PC-3 (cell line): ENCODE measurements around the gene NAA25. TPM values are rescaled to one million over a fixed set of nuclear protein-coding genes. Genes with fewer than 3 reads are reported as not detected.

Source experiments
- ATAC-seq: fragments of 200-7000 bp; cut with Tn5 transposase; 2 replicates; pipeline ENCODE4 v1.9.1; 2020; ENCODE audit warnings: mild to moderate bottlenecking, moderate library complexity
- BruUV-seq: library from RNA; stranded (reverse); fragments of 400-500 nt; replicated peaks from 2 replicates; lab custom pipeline; 2021; lab: Mats Ljungman, UMichigan
- CTCF ChIA-PET: fragments of 300-600 bp; sonication (Branson Sonifier 250); formaldehyde crosslinking; loops from one replicate; lab custom pipeline; 2022; ENCODE audit warnings: antibody characterized with exemption; lab: Charles Lee
- POLR2A ChIA-PET: fragments of 300-600 bp; sonication (Branson Sonifier 250); formaldehyde crosslinking; loops from one replicate; lab custom pipeline; 2022; ENCODE audit warnings: antibody characterized with exemption; ENCODE audit not compliant: unreplicated experiment; lab: Charles Lee
- DNase-seq: peaks from one replicate; pipeline ENCODE4 v3.0.0-alpha.2; 2015
- H2AFZ ChIP-seq: fragments of 300-600 bp; sonication (generic); 2 replicates; pipeline ENCODE4 v1.6.0; 2016; ENCODE audit warnings: antibody characterized with exemption, low read length
- H3F3A ChIP-seq: fragments of 300-600 bp; sonication (generic); one replicate; pipeline ENCODE4 v1.6.0; 2017; ENCODE audit warnings: antibody characterized with exemption, low read length, control low read depth, mild to moderate bottlenecking; ENCODE audit not compliant: unreplicated experiment
- H3K27ac ChIP-seq: fragments of 300-600 bp; sonication (generic); 2 replicates; pipeline ENCODE4 v1.5.1; 2016; ENCODE audit warnings: mild to moderate bottlenecking, low read length
- H3K27me3 ChIP-seq: fragments of 300-600 bp; sonication (generic); 2 replicates; pipeline ENCODE4 v1.6.1; 2016; ENCODE audit warnings: low read length, mixed read lengths
- H3K36me3 ChIP-seq: fragments of 300-600 bp; sonication (generic); 2 replicates; pipeline ENCODE4 v1.6.1; 2016; ENCODE audit warnings: low read depth, mixed run types, low read length, mixed read lengths
- H3K4me1 ChIP-seq: fragments of 300-600 bp; sonication (generic); 2 replicates; pipeline ENCODE4 v1.5.1; 2016; ENCODE audit warnings: low read length; ENCODE audit not compliant: insufficient read depth
- H3K4me2 ChIP-seq: fragments of 300-600 bp; sonication (generic); 2 replicates; pipeline ENCODE4 v1.6.0; 2016; ENCODE audit warnings: low read length
- H3K4me3 ChIP-seq: fragments of 300-600 bp; sonication (generic); 2 replicates; pipeline ENCODE4 v1.5.1; 2016; ENCODE audit warnings: mild to moderate bottlenecking, low read length, mixed read lengths
- H3K79me2 ChIP-seq: fragments of 300-600 bp; sonication (generic); 2 replicates; pipeline ENCODE4 v1.6.1; 2017; ENCODE audit warnings: low read length, mixed read lengths
- H3K9ac ChIP-seq: fragments of 300-600 bp; sonication (generic); 2 replicates; pipeline ENCODE4 v1.6.0; 2016; ENCODE audit warnings: mild to moderate bottlenecking, low read length
- H3K9me2 ChIP-seq: fragments of 300-600 bp; sonication (generic); replicated peaks from 2 replicates; pipeline ENCODE4 v1.6.1; 2016; ENCODE audit warnings: mixed run types, low read length, mixed read lengths
- H3K9me3 ChIP-seq: fragments of 300-600 bp; sonication (generic); 2 replicates; pipeline ENCODE4 v1.6.1; 2016; ENCODE audit warnings: low read length, mixed read lengths
- H4K20me1 ChIP-seq: fragments of 300-600 bp; sonication (generic); 2 replicates; pipeline ENCODE4 v1.6.1; 2016; ENCODE audit warnings: low read length, mixed read lengths
- CTCF ChIP-seq: fragments of 300-600 bp; sonication (generic); conservative IDR thresholded peaks from 2 replicates; pipeline ENCODE4 v1.5.1; 2017; ENCODE audit warnings: antibody characterized with exemption, low read depth, mild to moderate bottlenecking, low read length
- EZH2 ChIP-seq: fragments of 300-600 bp; sonication (generic); IDR thresholded peaks from one replicate; pipeline ENCODE4 v1.6.1; 2017; ENCODE audit warnings: antibody characterized with exemption, mild to moderate bottlenecking, low read length; ENCODE audit not compliant: unreplicated experiment
- EZH2phosphoT487 ChIP-seq: fragments of 300-600 bp; sonication (generic); IDR thresholded peaks from 2 replicates; pipeline ENCODE4 v1.6.1; 2018; ENCODE audit warnings: mild to moderate bottlenecking, antibody characterized with exemption, low read length, borderline replicate concordance
- intact Hi-C: fragments of 100-400 bp; cut with micrococcal nuclease; formaldehyde crosslinking; loops from 2 replicates; pipeline ENCODE4 v1.9.0; 2023
- total RNA-seq: library from RNA; depleted of rRNA; stranded (reverse); fragments of >200 nt; gene quantifications from 2 replicates; pipeline ENCODE4 v1.2.3, GENCODE V29; 2014

The NAA25 gene
- total RNA-seq, 1 experiment from 2014 or later, result 33.3 TPM

- Histone ChIP-seq H3K4me3 (no peak overlapping the region), H3K4me1 (peaks cover 14% of the 10 kb centered on the region), H3K4me2 (no peak overlapping the region), H3K27me3 (no peaks in the 10 kb centered on the region), H2AFZ (no peak overlapping the region), H3K9ac (no peak overlapping the region), H3K79me2 (peaks cover 21% of the 10 kb centered on the region; the same call in 1 of the 2 replicates), H3K9me3 (no peaks in the 10 kb centered on the region), H3K9me2 (no peaks in the 10 kb centered on the region), H3K36me3 (peaks cover 14% of the 10 kb centered on the region), H3F3A (no peaks in the 10 kb centered on the region), H4K20me1 (no peaks in the 10 kb centered on the region), H3K27ac (no peak overlapping the region)
- POLR2A ChIA-PET, result no interaction called here
- intact Hi-C loops, result no loop called here
- CTCF ChIA-PET, result no interaction called here
- ATAC-seq (no peak), DNase-seq (no peak)
- TF ChIP-seq EZH2 (no peak), EZH2phosphoT487 (no peak), CTCF (no peak)
- BruUV-seq, result no TSS peak
Observed at GRCh38 chr12:112133418-112133817, 24.8 kb upstream of the NAA25 start.

- H3K27me3 ChIP-seq, result no peaks in the 10 kb centered on the region
- no peaks in the 10 kb centered on the region for H3F3A ChIP-seq
- H3K79me2 ChIP-seq, result peaks cover 38% of the 10 kb centered on the region
- TF ChIP-seq EZH2, result no peak
- H3K4me3 ChIP-seq, result no peak overlapping the region
- ChIA-PET POLR2A (no interaction called here), CTCF (no interaction called here)
- H3K9ac ChIP-seq, result no peak overlapping the region
- H2AFZ ChIP-seq, result no peak overlapping the region
- intact Hi-C loops, result no loop called here
- no peak overlapping the region for H3K4me2 ChIP-seq
- no peak overlapping the region for H3K27ac ChIP-seq
- no peaks in the 10 kb centered on the region for H3K9me3 ChIP-seq
- peaks cover 16% of the 10 kb centered on the region for H3K4me1 ChIP-seq
- H3K9me2 ChIP-seq, result no peaks in the 10 kb centered on the region
- H4K20me1 ChIP-seq, result no peaks in the 10 kb centered on the region
- DNase-seq (no peak), ATAC-seq (no peak)
- H3K36me3 ChIP-seq, result peaks cover 10% of the 10 kb centered on the region
- no TSS peak for BruUV-seq
Observed at GRCh38 chr12:112131686-112132085, 23.1 kb upstream of the NAA25 start.

- Histone ChIP-seq H3K4me3 (no peak overlapping the region), H3K27ac (peak overlapping the region; percentile 35), H3K36me3 (peaks cover 6% of the 10 kb centered on the region), H4K20me1 (no peaks in the 10 kb centered on the region), H3K79me2 (peaks cover 49% of the 10 kb centered on the region), H3K4me2 (peak overlapping the region; percentile 56), H2AFZ (peak overlapping the region; percentile 44; the same call in 1 of the 2 replicates), H3K4me1 (peaks cover 20% of the 10 kb centered on the region), H3F3A (no peaks in the 10 kb centered on the region), H3K27me3 (no peaks in the 10 kb centered on the region), H3K9ac (no peak overlapping the region), H3K9me3 (no peaks in the 10 kb centered on the region), H3K9me2 (no peaks in the 10 kb centered on the region)
- intact Hi-C loops, result no loop called here
- no TSS peak for BruUV-seq
- POLR2A ChIA-PET, result interaction anchor here (1.0 kb wide), 1 partner anchor 9 kb away, joined by 5 read pairs; no protein-coding TSS in a partner anchor
- CTCF ChIA-PET, result interaction anchor here (0.6 kb wide), 1 partner anchor 13 kb away, joined by 3 read pairs; no protein-coding TSS in a partner anchor
- DNase-seq (no peak), ATAC-seq (0 out of 2 replicates have a peak, but pooled peaks have one; percentile 7)
- TF ChIP-seq EZH2phosphoT487, result no peak
Observed at GRCh38 chr12:112130441-112130998, 21.9 kb upstream of the NAA25 start.
